ENCODE measurements around the gene POU2AF2.

GRCh38 chr11:111335549-111335948 lies 90.0 kb downstream of the POU2AF2 start:
- TF ChIP-seq CTCF (IDR thresholded peaks at IDR 0.05; ENCODE audit: insufficient read depth, low read depth, low read length) (no peak), EZH2 (IDR thresholded peaks at IDR 0.05; ENCODE audit: insufficient read depth, low read length) (no peak)

All from astrocyte (in vitro differentiated cells and primary cell).